Femur (tissue), 1 donor: ENCODE results near the gene KRTAP1-5.
"Not testable (repeated sequence)": the region's sequence is repeated elsewhere in the genome, so short reads cannot be mapped to it uniquely, and the experiment has no call there.

Experiments
- DNase-seq: peaks from one replicate; pipeline ENCODE4 v3.0.0-alpha.2; 2017

KRTAP1-5 gene, protein sequence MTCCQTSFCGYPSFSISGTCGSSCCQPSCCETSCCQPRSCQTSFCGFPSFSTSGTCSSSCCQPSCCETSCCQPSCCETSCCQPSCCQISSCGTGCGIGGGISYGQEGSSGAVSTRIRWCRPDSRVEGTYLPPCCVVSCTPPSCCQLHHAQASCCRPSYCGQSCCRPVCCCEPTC

DNA sequence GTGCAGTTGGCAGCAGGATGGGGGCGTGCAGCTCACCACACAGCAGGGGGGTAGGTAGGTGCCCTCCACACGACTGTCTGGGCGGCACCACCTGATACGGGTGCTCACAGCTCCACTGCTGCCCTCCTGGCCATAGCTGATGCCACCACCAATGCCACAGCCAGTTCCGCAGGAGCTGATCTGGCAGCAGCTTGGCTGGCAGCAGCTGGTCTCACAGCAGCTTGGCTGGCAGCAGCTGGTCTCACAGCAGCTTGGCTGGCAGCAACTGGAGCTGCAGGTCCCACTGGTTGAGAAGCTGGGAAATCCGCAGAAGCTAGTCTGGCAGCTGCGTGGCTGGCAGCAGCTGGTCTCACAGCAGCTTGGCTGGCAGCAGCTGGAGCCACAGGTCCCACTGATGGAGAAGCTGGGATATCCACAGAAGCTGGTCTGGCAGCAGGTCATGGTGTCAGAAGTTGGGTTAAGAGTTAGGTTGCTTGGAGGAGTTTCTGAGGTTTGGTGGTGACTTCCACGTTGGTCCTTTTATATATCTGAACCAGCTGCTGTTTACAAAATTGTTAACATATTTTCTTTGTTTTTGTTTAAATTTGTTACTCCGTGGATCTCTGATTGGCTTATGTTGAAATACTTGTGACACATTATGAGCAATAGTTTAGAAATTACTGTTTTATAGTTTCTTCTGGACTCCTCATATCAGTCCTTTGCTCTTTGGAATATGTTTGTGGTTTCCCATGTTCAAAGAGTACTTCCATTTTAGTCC lies at the start of gene KRTAP1-5:
KRTAP1-5 (minus strand) TSS at position 494 of the 757 bp plus-strand sequence; CDS start at position 441, 53 bp downstream.
- peak; percentile 34 for DNase-seq

DNA sequence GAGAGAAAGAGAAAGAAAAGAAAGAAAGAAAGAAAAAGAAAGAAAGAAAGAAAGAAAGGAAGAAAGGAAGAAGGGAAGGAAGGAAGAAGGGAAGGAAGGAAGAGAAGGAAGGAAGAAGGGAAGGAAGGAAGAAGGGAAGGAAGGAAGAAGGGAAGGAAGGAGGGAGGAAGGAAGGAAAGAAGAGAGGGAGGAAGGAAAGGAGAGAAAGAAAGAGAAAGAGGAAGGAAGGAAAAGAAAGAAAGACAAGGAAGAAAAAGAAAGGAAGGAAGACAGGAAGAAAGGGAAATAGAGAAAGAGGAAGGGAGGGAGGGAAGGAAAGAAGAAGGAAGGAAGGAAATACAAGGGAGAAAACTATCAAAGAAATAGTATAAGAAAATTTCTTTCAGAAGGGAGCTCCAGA lies 49.8 kb upstream of the KRTAP1-5 start:
- no peak for DNase-seq

DNA sequence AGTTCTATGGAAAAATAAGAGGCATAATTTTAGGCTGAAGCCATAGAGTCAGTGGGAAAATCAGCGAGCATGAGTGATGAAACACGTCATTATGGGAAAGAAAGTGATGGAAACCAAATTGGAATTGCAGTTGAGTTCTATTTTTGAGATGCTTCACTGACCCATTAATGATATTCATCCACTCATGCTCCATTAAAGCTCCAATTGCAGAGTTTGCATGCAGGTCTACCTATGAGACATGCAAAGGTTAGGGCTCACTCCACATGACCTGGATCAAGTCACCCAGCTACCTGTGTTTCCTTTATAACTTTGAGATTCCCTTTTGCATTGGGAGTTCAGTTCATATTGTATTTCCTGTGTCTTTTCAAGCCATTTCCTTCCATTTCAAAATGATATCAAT lies 46.7 kb upstream of the KRTAP1-5 start:
- DNase-seq, result no peak

DNA sequence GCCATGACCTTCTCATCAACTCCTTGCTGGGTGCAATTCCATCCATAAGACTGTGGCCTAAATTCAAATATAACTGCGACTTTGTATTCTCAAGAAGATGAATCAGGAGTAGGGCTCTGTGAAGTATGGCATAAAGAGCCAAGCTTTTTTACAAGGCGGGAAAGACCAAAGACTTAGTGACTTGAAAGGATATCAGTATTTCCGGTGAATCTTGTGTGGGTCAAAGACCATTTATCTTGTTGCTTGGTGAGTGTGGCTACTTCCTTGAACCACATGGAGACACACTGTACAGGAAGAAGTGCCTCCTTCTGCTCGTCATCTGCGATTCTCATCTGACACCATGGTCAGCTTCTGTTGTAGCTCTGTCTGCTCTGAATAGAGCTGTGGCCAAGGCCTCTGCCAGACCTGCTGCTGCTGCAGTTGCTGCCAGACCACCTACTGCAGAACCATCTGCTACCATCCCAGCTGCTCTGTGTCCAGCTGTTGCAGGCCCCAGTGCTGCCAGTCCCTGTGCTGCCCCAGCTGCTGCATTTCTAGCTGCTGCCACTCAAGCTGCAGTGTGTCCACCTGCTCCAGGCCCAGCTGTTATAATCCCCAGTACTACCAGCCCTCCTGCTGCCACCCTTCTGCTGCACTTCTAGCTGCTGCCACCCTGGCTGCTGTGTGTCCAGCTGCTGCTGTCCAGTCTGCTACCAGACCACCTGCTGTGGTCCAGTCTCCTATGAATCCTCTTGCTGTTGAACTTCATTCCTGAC lies 44.8 kb upstream of the KRTAP1-5 start:
- peak; percentile 30 for DNase-seq

DNA sequence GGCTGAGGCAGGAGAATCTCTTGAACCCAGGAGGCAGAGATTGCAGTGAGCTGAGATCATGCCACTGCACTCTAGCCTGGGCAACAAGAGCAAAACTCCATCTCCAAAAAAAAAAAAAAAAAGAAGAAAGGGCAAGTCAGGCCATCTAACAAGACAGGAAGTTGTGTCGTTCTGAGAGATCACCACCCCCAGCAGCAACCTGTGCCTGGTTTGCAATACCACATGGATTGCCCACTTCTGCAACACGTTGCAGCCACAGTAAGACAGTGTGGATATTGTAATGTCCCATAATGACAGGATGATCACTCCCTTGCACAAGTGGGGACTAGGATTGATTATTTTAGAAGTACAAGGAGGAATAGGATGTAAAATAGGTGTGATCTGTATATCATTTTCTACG lies 42.0 kb upstream of the KRTAP1-5 start:
- no peak for DNase-seq

DNA sequence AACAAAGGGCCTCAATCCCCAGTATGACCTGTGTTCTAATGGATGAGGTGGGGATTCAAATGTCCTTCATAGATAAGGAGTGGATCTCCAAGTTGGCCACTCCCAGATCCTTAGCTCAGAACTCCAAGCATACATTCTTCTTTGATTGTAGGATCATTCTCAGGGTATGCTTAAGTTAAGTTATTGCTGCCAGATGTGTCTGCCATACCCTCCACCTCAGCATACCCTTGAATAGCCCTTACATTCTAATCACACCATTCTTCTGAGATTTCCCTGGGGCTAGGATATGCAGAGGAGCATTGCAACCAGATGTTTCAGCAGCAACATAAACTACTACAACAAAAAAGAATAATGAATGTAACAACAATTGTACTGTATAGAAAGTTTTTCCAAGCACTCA lies 40.3 kb upstream of the KRTAP1-5 start:
- DNase-seq, result no peak

DNA sequence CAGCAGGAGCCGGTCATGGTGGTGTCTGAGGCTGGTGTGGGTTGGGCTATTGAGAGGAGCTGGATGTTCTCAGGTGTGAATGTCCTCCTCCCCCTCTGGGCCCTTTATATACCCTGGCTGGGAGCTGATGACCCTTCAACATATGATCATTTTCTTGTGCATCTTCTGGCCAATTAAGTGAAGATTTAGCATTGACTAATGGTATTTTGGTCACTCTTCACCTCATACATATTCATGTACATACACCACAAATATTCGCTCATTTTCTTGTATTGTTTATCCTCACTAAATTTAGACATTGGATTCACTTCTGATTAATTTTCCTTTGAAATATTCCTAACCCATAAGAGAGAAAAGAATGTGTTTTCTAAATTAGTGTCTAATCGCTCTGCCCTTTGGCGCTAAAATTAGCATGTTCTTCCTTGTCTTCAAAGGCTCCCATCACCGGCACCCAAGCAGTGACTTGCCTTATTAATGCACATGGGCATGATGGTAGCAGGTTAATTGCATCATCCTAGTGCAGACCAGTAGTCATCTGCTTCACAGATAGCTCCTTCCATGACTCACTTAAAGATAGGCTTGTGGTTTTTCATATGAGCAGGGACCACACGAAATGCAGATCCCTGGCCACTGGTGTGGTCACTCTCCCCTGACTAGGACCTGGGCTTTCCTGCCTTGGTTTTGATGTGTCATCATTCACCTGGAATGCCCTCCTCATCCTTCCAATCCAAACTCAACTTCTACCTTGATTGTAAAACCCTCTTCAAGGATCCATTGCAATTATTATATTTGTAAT lies 39.0 kb upstream of the KRTAP1-5 start, which contains the start of gene KRTAP2-4:
KRTAP2-4 (minus strand) TSS at position 51 of the 796 bp plus-strand sequence; CDS start at position 17, 34 bp downstream.
- DNase-seq, result no peak

DNA sequence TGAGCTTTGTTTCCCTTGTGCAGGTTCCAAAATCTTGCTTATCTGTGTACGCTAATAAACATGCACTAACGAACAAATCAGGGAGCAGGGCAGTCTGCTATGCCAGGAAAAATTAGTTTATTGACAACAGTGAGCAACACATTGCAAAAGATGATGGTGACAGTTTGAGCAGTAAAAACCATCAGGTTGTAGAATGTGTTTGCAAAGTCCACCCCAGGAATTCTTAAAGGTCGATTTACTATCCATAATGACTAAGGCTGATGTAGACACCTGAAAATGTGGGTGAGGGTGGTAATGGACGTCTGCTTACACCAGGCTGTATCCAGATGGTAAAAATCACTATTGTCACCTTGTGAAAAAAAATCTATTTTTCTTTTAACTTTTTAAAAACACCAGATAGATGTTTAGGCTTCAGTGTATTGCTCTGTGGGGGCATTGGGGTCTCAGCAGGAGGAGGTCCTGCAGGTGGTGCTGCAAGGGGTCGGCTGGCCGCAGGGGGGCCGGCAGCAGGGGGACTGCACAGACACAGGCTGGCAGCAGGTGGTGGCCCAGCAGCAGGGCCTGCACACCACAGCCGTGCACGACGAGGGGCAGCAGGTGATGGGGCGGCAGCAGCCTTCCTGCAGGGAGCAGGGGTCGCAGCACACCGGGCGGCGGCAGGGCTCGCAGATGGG lies 38.1 kb upstream of the KRTAP1-5 start:
- DNase-seq, result not testable (repeated sequence)

DNA sequence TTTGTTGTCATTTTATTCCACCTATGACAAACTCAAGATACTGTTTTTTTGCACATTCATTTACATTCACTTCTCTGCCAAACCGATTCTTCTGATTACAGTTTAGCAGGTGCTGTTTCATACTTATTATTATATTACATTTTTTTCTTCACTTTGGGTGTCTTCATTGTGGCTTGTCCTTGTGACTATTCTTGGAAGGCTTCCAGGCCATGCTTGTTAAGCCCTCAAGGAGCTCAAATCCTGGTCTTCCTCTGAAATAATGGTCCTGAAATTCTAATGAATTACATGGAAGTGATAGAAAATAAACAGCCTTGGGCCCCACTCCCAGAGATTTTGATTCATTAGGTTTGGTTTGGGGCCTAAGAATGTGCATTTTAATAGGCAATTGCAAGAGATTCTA lies 37.3 kb upstream of the KRTAP1-5 start:
- DNase-seq, result no peak

DNA sequence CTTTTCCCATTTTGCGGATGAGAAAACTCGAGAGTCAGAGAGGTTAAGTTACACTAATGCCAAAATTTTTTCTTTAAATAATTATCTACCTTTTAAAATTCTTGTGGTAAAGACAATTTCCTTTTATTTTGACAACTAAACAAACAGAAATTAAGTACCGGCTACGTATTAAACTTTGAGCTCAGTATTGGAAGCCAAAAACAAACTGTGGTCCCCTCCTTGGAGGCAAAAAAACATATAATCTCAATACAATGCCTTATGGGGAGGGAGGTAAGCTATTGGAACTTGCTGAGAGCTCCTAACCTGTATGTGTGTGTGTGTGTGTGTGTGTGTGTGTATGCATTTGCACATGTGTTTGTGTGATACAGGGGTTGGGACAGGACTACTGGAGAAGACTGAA lies 36.4 kb upstream of the KRTAP1-5 start:
- no peak for DNase-seq

DNA sequence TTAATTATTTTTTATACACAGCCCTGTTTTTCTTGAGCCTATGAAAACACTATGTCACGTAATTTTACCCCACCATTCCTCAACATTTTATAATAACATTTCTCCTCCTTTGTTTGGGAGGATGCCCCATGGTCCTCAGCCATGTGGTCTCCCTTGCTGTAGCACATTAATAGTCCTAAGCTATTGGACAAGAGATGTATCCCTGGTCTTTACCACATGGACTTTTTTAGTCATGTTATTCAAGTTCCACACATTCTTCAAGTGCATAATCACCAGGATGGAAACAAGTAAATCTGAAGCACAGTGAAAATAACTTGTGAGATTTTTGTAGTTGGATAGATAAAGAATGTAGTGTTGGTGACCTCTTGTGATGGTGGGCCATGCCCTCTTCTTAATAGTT lies 35.0 kb upstream of the KRTAP1-5 start:
- no peak for DNase-seq

DNA sequence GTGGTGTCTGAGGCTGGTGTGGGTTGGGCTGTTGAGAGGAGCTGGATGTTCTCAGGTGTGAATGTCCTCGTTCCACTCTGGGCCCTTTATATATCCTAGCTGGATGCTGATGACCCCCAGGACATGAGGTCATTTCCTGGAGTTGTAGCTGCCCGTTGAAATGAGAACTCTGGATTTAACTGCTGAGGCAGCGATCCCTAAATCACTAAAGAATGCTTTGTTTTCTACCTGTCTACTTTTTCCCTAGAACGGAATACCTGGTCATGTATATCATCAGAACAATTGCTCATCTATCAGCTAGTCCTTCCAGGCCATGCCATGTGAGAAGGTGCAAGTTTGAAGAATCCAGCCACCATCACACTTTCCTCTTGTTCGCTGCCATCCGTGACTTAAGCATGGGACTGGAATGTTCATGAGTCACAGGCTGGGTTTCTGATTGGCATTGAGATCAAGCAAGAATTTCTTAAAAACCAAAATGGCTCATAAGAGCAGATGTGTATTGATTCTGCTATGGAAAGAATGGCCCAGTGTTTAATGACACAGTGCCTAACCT lies 33.1 kb upstream of the KRTAP1-5 start, which contains the start of gene KRTAP2-3:
KRTAP2-3 (minus strand) TSS at position 63 of the 553 bp plus-strand sequence. CDS start 64 bp downstream, outside the sequence.
- DNase-seq, result no peak

DNA sequence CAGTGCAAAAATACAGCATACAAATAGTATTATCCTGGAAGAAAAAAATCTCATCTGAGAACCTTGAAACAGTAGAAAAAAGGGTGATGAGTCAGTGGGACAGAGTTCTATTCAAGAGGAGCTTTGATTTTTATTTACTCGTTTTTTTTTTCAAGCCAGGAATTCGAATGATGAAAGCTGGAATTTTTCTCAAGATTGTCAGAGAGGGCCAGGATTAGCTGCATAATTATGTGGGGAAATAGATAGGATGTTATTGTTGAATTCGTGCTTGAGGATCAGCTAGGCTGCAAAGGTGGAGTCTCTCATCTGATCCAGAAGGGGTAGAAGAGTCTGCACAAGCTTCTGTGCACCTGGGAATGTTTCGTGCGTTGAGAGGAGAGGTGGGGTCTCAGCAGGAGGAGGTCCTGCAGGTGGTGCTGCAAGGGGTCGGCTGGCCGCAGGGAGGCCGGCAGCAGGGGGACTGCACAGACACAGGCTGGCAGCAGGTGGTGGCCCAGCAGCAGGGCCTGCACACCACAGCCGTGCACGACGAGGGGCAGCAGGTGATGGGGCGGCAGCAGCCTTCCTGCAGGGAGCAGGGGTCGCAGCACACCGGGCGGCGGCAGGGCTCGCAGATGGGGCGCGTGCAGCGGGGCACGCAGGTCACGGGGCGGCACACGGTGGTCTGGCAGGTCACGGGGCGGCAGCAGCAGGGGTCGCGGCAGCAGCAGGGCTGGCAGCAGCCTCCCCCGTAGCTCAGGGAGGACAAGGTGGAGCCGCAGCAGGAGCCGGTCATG lies 32.5 kb upstream of the KRTAP1-5 start:
- DNase-seq, result not testable (repeated sequence)

DNA sequence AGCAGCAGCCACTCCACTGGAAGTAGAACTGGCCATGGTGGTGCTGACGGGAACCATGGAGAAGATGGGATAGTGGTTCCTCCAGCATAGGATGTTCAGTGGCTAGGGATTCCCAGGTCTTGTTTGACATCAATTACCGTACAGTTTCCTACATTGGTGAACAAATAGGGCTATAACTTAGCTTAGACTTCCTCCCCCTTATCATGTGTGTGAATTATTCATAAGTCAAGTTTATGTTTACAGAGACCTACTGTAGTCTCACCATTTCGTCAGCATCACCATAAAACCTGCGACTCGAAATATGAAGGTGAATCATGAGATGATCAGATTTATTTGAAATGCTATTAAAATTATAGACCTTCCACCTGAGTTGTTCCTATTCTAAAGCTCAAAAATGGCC lies 31.7 kb upstream of the KRTAP1-5 start:
- no peak for DNase-seq

DNA sequence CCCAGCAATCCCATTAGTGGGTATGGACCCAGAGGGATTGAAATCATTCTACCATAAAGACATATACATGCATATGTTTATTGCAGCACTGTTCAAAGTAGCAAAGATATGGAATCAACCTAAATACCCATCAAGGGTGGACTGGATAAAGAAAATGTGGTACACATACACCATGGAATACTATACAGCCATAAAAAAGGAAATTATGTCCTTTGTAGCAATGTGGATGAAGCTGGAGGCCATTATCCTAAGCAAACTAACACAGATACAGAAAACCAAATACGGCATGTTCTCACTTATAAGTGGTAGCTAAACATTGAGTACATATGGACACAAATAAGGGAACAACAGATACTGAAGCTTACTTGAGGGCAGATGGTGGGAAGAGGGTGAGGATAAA lies 30.5 kb upstream of the KRTAP1-5 start:
- no peak for DNase-seq

DNA sequence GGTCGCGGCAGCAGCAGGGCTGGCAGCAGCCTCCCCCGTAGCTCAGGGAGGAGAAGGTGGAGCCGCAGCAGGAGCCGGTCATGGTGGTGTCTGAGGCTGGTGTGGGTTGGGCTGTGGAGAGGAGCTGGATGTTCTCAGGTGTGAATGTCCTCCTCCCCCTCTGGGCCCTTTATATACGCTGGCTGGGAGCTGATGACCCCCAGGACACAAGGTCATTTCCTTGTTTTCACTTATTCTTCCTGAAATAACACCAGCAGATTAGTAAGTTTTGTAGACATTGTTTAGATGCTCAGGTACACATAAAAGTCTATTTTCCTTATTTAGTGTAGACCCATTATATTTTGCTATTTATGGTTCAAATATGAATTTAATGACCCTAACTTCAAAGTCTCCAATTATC lies 28.1 kb upstream of the KRTAP1-5 start, which contains the start of gene KRTAP2-2:
KRTAP2-2 (minus strand) TSS at position 101 of the 400 bp plus-strand sequence; CDS start at position 82, 19 bp downstream.
- DNase-seq, result not testable (repeated sequence)

DNA sequence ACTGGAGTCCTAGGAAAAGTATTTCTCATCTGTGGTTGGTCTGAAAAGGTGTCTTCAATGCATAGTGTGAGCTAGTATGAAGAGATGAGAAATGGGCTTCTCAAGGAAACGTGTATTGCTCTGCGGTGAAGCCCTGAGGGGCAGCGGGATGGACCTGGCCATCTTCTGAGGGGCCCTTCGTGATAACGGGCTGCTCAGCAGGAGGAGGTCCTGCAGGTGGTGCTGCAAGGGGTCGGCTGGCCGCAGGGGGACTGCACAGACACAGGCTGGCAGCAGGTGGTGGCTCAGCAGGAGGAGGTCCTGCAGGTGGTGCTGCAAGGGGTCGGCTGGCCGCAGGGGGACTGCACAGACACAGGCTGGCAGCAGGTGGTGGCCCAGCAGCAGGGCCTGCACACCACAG lies 27.5 kb upstream of the KRTAP1-5 start:
- not testable (repeated sequence) for DNase-seq

DNA sequence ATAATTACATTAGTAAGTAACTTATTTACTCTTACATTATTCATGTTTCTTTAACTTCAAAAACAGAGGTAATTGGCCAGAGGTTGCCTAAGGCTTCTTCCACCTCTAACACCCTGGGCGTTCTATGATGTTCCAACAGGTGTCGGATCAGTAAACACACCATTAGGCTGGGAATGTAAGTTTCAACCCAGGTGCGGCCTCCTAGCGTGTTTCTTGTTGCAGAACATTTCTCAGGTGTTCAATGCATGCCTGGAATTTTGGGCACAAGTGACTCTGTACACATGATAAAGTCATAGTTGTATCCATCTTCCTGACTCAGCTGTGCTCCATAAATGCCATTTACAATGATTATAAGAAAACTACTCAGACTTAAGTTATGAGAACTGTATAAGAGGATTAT lies 27.0 kb upstream of the KRTAP1-5 start:
- DNase-seq, result no peak

DNA sequence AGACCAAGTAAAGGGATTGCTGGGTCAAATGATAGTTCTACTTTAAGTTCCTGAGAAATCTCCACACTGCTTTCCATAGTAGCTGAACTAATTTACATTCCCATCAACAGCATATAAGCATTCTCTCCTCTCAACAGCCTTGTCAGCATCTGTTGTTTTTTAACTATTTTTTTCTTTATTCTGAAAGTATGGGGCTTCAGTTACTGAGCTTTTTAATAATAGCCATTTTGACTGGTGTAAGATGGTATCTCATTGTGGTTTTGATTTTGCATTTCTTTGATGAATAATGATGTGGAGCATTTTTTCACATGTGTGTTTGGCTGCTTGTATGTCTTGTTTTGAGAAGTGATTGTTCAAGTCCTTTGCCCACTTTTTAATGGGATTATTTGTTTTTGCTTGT lies 25.6 kb upstream of the KRTAP1-5 start:
- DNase-seq, result no peak

DNA sequence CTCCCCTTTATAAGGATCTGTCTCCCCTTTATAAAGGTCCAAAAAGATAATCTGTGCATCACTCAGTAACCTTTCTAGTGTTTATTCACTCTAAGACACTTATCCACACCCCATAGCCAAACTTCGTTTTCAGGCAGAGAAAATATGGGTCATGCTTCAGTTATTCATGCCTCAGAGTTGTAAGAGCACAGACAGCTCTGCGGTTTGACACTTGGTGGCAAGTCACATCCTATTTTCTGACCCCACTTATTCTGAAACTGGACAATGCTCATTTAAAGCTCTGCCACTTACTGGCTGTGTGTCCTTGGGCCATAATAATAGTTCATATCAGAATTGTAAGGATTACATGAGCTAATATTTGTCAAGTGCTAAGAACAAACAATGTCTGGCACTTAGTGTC lies 22.1 kb upstream of the KRTAP1-5 start:
- DNase-seq, result no peak

DNA sequence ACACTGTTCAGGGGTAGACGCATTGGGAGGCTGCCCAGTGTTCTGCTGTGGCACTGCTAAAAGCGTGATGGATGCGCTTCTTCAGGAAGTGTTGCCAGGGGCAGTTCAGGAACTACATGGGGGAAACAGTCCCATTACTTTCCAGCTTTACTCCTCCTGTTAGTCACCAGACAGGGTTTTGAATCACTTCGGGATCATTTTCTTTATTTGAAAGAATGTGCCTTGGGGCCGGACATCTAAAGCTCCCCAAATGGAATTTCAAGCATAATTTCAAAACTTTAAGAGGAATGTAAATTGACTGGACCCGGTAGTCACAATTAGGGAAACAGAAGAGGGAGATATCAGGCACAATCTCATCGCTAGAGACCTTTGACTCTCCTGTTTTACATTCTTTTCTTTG lies 21.4 kb upstream of the KRTAP1-5 start:
- DNase-seq, result no peak
